ENCODE data around the gene TRAPPC3. TPM values are rescaled to one million over a fixed set of nuclear protein-coding genes. Genes with fewer than 3 reads are reported as not detected.

The TRAPPC3 gene
- total RNA-seq, 1 donor from 2014 or later, result 54.6 TPM

- no peak overlapping the region for H3K27ac ChIP-seq (replicated peaks)
- no peaks in the 10 kb centered on the region for H3K36me3 ChIP-seq
- intact Hi-C loops (cut with micrococcal nuclease), result no loop called here
- no peaks in the 10 kb centered on the region for H3K27me3 ChIP-seq (ENCODE audit: low read depth)
- no peaks in the 10 kb centered on the region for H3K9me3 ChIP-seq (replicated peaks)
- TF ChIP-seq CTCF (IDR thresholded peaks at IDR 0.05; ENCODE audit: borderline replicate concordance), result no peak
- no peak for DNase-seq
- H3K4me1 ChIP-seq, result no peaks in the 10 kb centered on the region
- no peak overlapping the region for H3K4me3 ChIP-seq
These were observed 41.0 kb downstream of the TRAPPC3 start for GRCh38 chr1:36108314-36108713.

- TF ChIP-seq CTCF (IDR thresholded peaks at IDR 0.05; ENCODE audit: borderline replicate concordance), result no peak
- H3K27me3 ChIP-seq (ENCODE audit: low read depth), result no peaks in the 10 kb centered on the region
- DNase-seq, result no peak
- H3K9me3 ChIP-seq (replicated peaks), result no peaks in the 10 kb centered on the region
- no peaks in the 10 kb centered on the region for H3K4me1 ChIP-seq
- H3K4me3 ChIP-seq, result no peak overlapping the region
- H3K27ac ChIP-seq (replicated peaks), result no peak overlapping the region
- intact Hi-C loops (cut with micrococcal nuclease), result no loop called here
- H3K36me3 ChIP-seq, result no peaks in the 10 kb centered on the region
These were observed 41.9 kb downstream of the TRAPPC3 start for GRCh38 chr1:36107394-36107793.

- no peaks in the 10 kb centered on the region for H3K9me3 ChIP-seq (replicated peaks)
- intact Hi-C loops (cut with micrococcal nuclease), result no loop called here
- H3K27ac ChIP-seq (replicated peaks), result no peak overlapping the region
- H3K27me3 ChIP-seq (ENCODE audit: low read depth), result no peaks in the 10 kb centered on the region
- no peak for DNase-seq
- no peak for TF ChIP-seq CTCF (IDR thresholded peaks at IDR 0.05; ENCODE audit: borderline replicate concordance)
- no peaks in the 10 kb centered on the region for H3K4me1 ChIP-seq
- H3K36me3 ChIP-seq, result no peaks in the 10 kb centered on the region
- no peak overlapping the region for H3K4me3 ChIP-seq
These were observed 43.0 kb downstream of the TRAPPC3 start for GRCh38 chr1:36106269-36106668.

- Histone ChIP-seq H3K4me3 (no peak overlapping the region), H3K36me3 (no peaks in the 10 kb centered on the region), H3K4me1 (peaks cover 5% of the 10 kb centered on the region), H3K27me3 (ENCODE audit: low read depth) (no peaks in the 10 kb centered on the region), H3K9me3 (replicated peaks) (no peaks in the 10 kb centered on the region), H3K27ac (replicated peaks) (no peak overlapping the region)
- no peak for DNase-seq
- TF ChIP-seq CTCF (IDR thresholded peaks at IDR 0.05; ENCODE audit: borderline replicate concordance), result no peak
- intact Hi-C loops (cut with micrococcal nuclease), result no loop called here
These were observed 47.7 kb downstream of the TRAPPC3 start for GRCh38 chr1:36101546-36101945.

GRCh38 chr1:36100376-36100775 is 48.9 kb downstream of the TRAPPC3 start:
- Histone ChIP-seq H3K4me3 (no peak overlapping the region), H3K4me1 (peaks cover 16% of the 10 kb centered on the region), H3K27ac (replicated peaks) (no peak overlapping the region), H3K36me3 (no peaks in the 10 kb centered on the region), H3K9me3 (replicated peaks) (no peaks in the 10 kb centered on the region), H3K27me3 (ENCODE audit: low read depth) (no peaks in the 10 kb centered on the region)
- DNase-seq, result peak; percentile 9
- intact Hi-C loops (cut with micrococcal nuclease), result no loop called here
- TF ChIP-seq CTCF (IDR thresholded peaks at IDR 0.05; ENCODE audit: borderline replicate concordance), result no peak

All from left ventricle myocardium inferior (tissue), 1 donor.